HL-60 (cell line): Measurements from ENCODE around the gene CCL13.

ENCODE experiments used
- GABPA ChIP-seq: IDR thresholded peaks from 2 replicates; pipeline ENCODE4 v1.6.1; 2012; ENCODE audit warnings: low read depth
- POLR2AphosphoS5 ChIP-seq: IDR thresholded peaks from 2 replicates; pipeline ENCODE4 v1.6.1; 2012; ENCODE audit warnings: low read depth
- SPI1 ChIP-seq: IDR thresholded peaks from 2 replicates; pipeline ENCODE4 v1.6.1; 2012; ENCODE audit warnings: low read depth, mild to moderate bottlenecking, borderline replicate concordance
- TF ChIP-seq, protein P1 (sequence below): IDR thresholded peaks from one replicate; pipeline ENCODE4 v1.5.1; 2011; ENCODE audit warnings: low read length, control low read depth, inconsistent platforms; ENCODE audit not compliant: insufficient read depth
- TF ChIP-seq, protein P2 (sequence below): IDR thresholded peaks from 2 replicates; pipeline ENCODE4 v1.6.1; 2012; ENCODE audit warnings: low read depth; ENCODE audit not compliant: insufficient replicate concordance

DNA sequence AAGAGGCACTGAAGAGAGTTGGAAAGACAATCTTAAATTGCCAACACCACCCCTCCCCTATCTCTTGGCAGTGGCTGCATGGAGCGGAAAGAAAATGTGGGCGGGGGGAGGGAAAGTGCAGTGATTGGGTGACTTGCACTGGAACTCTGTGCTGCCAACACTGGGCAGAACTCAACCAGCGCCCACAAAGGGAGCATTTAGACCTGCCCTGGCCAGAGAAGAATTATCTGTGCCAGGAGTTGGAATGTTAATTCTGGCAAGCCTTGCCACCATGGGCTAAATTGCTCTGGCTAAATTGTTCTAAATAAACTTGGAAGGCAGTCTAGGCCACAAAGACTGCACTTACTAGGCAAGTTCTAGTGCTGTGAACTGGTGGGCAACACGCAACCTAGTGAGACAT is 6.5 kb upstream of the CCL13 start:
- TF ChIP-seq, protein P1, sequence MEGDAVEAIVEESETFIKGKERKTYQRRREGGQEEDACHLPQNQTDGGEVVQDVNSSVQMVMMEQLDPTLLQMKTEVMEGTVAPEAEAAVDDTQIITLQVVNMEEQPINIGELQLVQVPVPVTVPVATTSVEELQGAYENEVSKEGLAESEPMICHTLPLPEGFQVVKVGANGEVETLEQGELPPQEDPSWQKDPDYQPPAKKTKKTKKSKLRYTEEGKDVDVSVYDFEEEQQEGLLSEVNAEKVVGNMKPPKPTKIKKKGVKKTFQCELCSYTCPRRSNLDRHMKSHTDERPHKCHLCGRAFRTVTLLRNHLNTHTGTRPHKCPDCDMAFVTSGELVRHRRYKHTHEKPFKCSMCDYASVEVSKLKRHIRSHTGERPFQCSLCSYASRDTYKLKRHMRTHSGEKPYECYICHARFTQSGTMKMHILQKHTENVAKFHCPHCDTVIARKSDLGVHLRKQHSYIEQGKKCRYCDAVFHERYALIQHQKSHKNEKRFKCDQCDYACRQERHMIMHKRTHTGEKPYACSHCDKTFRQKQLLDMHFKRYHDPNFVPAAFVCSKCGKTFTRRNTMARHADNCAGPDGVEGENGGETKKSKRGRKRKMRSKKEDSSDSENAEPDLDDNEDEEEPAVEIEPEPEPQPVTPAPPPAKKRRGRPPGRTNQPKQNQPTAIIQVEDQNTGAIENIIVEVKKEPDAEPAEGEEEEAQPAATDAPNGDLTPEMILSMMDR: no peak
- no peak for TF ChIP-seq POLR2AphosphoS5
- TF ChIP-seq, protein P2, sequence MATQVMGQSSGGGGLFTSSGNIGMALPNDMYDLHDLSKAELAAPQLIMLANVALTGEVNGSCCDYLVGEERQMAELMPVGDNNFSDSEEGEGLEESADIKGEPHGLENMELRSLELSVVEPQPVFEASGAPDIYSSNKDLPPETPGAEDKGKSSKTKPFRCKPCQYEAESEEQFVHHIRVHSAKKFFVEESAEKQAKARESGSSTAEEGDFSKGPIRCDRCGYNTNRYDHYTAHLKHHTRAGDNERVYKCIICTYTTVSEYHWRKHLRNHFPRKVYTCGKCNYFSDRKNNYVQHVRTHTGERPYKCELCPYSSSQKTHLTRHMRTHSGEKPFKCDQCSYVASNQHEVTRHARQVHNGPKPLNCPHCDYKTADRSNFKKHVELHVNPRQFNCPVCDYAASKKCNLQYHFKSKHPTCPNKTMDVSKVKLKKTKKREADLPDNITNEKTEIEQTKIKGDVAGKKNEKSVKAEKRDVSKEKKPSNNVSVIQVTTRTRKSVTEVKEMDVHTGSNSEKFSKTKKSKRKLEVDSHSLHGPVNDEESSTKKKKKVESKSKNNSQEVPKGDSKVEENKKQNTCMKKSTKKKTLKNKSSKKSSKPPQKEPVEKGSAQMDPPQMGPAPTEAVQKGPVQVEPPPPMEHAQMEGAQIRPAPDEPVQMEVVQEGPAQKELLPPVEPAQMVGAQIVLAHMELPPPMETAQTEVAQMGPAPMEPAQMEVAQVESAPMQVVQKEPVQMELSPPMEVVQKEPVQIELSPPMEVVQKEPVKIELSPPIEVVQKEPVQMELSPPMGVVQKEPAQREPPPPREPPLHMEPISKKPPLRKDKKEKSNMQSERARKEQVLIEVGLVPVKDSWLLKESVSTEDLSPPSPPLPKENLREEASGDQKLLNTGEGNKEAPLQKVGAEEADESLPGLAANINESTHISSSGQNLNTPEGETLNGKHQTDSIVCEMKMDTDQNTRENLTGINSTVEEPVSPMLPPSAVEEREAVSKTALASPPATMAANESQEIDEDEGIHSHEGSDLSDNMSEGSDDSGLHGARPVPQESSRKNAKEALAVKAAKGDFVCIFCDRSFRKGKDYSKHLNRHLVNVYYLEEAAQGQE: no peak
- no peak for TF ChIP-seq SPI1
- TF ChIP-seq GABPA: no peak
